AG09309 (cell line): Measurements from ENCODE around the gene COA1.

Experiments used
- DNase-seq: peaks from one replicate; pipeline ENCODE4 v3.0.0-alpha.2; 2010; ENCODE audit warnings: low read depth
- H3K4me3 ChIP-seq: 2 replicates; pipeline ENCODE4 v1.5.1; 2011; ENCODE audit warnings: mild to moderate bottlenecking, low read depth, low read length, moderate library complexity; ENCODE audit not compliant: control insufficient read depth
- TF ChIP-seq, protein P1 (sequence below): IDR thresholded peaks from 2 replicates; pipeline ENCODE4 v1.5.1; 2011; ENCODE audit warnings: mild to moderate bottlenecking, low read depth, low read length, inconsistent platforms; ENCODE audit not compliant: insufficient read depth, control insufficient read depth; ENCODE audit errors: missing control alignments

COA1 gene

GRCh38 chr7:43697690-43698089 is 31.6 kb downstream of the COA1 start:
- no peak for DNase-seq
- TF ChIP-seq, protein P1, sequence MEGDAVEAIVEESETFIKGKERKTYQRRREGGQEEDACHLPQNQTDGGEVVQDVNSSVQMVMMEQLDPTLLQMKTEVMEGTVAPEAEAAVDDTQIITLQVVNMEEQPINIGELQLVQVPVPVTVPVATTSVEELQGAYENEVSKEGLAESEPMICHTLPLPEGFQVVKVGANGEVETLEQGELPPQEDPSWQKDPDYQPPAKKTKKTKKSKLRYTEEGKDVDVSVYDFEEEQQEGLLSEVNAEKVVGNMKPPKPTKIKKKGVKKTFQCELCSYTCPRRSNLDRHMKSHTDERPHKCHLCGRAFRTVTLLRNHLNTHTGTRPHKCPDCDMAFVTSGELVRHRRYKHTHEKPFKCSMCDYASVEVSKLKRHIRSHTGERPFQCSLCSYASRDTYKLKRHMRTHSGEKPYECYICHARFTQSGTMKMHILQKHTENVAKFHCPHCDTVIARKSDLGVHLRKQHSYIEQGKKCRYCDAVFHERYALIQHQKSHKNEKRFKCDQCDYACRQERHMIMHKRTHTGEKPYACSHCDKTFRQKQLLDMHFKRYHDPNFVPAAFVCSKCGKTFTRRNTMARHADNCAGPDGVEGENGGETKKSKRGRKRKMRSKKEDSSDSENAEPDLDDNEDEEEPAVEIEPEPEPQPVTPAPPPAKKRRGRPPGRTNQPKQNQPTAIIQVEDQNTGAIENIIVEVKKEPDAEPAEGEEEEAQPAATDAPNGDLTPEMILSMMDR: no peak

DNA sequence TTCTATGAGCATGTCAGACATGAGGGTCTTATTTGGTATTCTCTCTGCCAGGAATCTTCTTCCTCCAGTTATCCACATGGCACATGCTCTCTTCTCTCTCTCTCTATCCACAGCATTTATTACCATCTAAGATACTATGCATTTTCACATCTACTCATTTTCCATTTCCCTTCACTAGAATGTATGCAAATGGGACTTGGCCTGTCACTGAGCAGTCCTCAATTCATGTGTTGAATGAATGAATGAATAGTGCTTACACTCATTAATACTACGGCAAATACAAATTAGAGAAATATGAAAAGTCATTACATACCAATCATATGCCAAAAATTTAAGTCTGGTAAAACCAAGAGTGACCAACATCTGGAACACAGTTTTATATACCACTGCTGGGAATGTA is 34.0 kb downstream of the COA1 start:
- DNase-seq: no peak
- H3K4me3 ChIP-seq: no peak overlapping the region
- TF ChIP-seq, protein P1: no peak

More at GRCh38 chr7:43697690-43698089, 31.6 kb downstream of the COA1 start:
- no peak overlapping the region for H3K4me3 ChIP-seq

GRCh38 chr7:43694399-43694748 is 34.9 kb downstream of the COA1 start:
- TF ChIP-seq, protein P1: no peak
- no peak overlapping the region for H3K4me3 ChIP-seq
- DNase-seq: peak; percentile 85

DNA sequence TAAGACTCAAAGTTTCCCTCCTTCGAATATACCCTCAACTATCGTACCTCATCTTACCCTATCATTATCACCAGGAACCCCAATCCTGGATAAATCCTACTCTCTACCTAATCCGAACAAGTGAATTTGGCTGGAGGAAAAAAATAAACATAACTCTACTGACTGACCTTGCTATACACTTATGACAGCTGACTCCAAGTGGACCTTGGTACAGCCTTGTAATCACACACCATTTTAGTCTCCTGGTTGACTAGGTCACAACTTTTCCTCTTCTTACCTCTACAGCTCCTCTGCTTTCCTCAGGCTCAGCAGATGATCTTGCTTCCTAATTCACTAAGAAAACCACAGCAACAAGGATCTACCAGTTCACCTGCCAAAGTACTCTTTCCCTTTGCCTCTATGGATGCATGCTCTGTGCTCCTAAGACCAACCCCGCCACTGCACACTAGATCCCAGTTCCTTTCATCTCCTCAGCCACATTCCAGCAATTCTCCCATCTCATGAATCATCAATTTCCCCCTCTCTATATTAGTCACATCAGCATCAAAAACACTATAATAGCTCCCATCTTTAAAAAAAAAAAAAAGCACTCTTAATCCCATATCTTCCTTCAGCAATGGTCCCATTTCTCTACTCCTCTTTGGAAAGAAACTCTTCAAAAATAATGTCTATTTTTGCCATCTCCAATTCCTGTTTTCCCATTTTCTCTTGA is 35.5 kb downstream of the COA1 start:
- peak; percentile 40 for DNase-seq
- no peak overlapping the region for H3K4me3 ChIP-seq
- TF ChIP-seq, protein P1: no peak

GRCh38 chr7:43692582-43693373 is 36.5 kb downstream of the COA1 start:
- TF ChIP-seq, protein P1: no peak
- no peak overlapping the region for H3K4me3 ChIP-seq
- DNase-seq: no peak

DNA sequence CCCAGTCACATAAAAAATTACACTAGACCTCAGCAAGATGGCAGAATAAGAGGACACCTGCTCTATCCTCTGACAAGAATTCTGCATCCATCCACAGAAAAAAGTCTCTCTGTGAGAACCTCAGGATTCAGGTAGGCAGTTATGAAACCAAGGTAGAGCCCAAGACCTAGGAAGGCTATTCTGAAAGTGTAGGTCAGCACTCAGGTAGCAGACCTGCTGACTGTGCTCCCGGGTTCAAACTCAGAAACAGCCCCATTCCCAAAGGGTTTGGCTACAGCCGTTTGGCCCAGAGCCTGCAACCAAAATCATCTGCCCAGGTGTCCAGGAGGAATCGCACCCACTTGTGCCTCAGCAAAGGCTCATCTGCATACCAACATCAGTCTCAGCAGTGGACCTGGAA is 37.7 kb downstream of the COA1 start:
- TF ChIP-seq, protein P1: no peak
- DNase-seq: no peak
- H3K4me3 ChIP-seq: no peak overlapping the region
